Naive thymus-derived CD8-positive, alpha-beta T cell (primary cell): ENCODE data around the gene LNX1. TPM values are rescaled to one million over a fixed set of nuclear protein-coding genes. Genes with fewer than 3 reads are reported as not detected.
"Not testable (repeated sequence)": the region's sequence is repeated elsewhere in the genome, so short reads cannot be mapped to it uniquely, and the experiment has no call there.

Source experiments
- ATAC-seq, 2 donors: fragments of 150-1000 bp; cut with Tn5 transposase in 1 of 2; sonication (Bioruptor Pico), chemical (Tn5 transposase) in 1 of 2; 1 replicate in 1 of 2; 2 replicates in 1 of 2; pipeline ENCODE4 v1.10.0; 2021; ENCODE audit warnings: mild to moderate bottlenecking in 2 of 2, moderate library complexity in 2 of 2
- POLR2A ChIA-PET: fragments of 350-600 bp; sonication (Branson Sonifier 250); formaldehyde crosslinking; loops from one replicate; lab custom pipeline; 2021; ENCODE audit warnings: antibody characterized with exemption; lab: Charles Lee
- DNase-seq, 10 donors: peaks; one replicate each; pipeline versions ENCODE4 v3.0.0 to v3.0.0-alpha.2; 2020 to 2022
- H3K27ac Mint-ChIP-seq, 10 donors: one replicate each; pipeline ENCODE4 v1.8.0; 2020 to 2022; ENCODE audit warnings: mild to moderate bottlenecking in 10 of 10, mixed read lengths in 10 of 10, moderate library complexity in 4 of 10, inconsistent platforms in 1 of 10
- H3K27me3 Mint-ChIP-seq, 5 donors: one replicate each; pipeline ENCODE4 v1.8.0; 2021 to 2022; ENCODE audit warnings: mixed read lengths in 5 of 5
- H3K36me3 Mint-ChIP-seq, 3 donors: one replicate each; pipeline ENCODE4 v1.8.0; 2020 to 2022; ENCODE audit warnings: mixed read lengths in 3 of 3, mild to moderate bottlenecking in 2 of 3, inconsistent platforms in 1 of 3
- H3K4me1 Mint-ChIP-seq, 4 donors: one replicate each; pipeline ENCODE4 v1.8.0; 2021 to 2022; ENCODE audit warnings: mixed read lengths in 4 of 4
- H3K4me3 Mint-ChIP-seq, 10 donors: one replicate each; pipeline ENCODE4 v1.8.0; 2020 to 2022; ENCODE audit warnings: mild to moderate bottlenecking in 10 of 10, mixed read lengths in 10 of 10, moderate library complexity in 6 of 10, inconsistent platforms in 1 of 10
- H3K9me3 Mint-ChIP-seq, 9 donors: one replicate each; pipeline ENCODE4 v1.8.0; 2020 to 2022; ENCODE audit warnings: mixed read lengths in 9 of 9, mild to moderate bottlenecking in 3 of 9, inconsistent platforms in 1 of 9, moderate library complexity in 1 of 9
- polyA plus RNA-seq, 3 donors: library from polyadenylated mRNA; unstranded; fragments of 300-500 nt; fragmentation: Illumina TruSeq; gene quantifications; one replicate each; pipeline ENCODE4 v1.2.3, GENCODE V29; 2021
- total RNA-seq, 8 experiments: library from RNA in 2 of 8; stranded (reverse) in 2 of 8; gene quantifications; one replicate each; pipeline ENCODE4 v1.2.3 and lab custom pipeline; 2021 to 2026

The LNX1 gene
- total and polyA plus RNA-seq, 5 experiments from 2014 or later, result 0.32 to 0.52 (median 0.43) TPM; not detected in 2

DNA sequence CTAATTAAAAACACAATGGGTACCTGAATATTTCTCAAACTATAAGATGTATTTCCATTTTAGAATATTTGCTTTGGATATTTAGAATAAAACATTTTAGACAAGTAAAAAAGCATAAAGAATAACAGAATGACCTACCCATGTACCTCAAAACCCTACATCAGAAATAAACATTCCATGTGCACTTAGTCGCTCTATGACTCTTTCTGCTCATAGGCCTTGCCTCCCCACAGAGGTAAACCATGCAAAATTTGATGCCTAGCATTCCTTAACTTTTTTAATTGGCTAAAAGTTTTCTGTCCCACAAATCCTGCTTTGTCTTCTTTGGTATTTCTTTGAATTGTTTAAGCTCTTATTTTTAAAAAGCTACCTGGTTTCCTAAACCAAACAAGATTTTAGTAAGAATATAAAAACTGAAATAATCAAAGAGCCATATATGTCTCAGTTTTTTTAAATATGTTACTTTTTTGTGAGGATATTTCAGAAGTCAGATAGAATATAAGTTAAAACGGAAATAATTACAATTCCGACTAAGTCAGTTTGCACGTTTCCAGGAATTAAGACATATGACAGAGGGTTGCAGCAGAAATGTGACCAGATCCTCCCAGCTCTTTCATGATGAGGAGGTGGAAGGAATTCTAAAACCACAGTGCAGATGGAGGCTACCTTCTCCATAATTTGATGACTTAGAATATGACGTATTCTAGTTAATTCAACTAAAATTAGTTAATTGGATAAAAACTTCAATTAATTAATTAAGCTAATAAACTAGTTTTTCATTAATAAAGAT, 111.4 kb downstream of the LNX1 start:
- no peak overlapping the region for H3K4me3 Mint-ChIP-seq
- POLR2A ChIA-PET, result no interaction called here
- no peak overlapping the region for H3K27ac Mint-ChIP-seq
- DNase-seq, result no peak
- no peak for ATAC-seq
- H3K4me1 Mint-ChIP-seq, result no peaks in the 10 kb centered on the region
- peaks cover 0 to 2% (median 0%) of the 10 kb centered on the region in 9 donors for H3K9me3 Mint-ChIP-seq
- H3K27me3 Mint-ChIP-seq, result peaks cover 5 to 20% (median 11%) of the 10 kb centered on the region in 5 donors
- H3K36me3 Mint-ChIP-seq, result peaks cover 0 to 4% (median 0%) of the 10 kb centered on the region in 3 donors

DNA sequence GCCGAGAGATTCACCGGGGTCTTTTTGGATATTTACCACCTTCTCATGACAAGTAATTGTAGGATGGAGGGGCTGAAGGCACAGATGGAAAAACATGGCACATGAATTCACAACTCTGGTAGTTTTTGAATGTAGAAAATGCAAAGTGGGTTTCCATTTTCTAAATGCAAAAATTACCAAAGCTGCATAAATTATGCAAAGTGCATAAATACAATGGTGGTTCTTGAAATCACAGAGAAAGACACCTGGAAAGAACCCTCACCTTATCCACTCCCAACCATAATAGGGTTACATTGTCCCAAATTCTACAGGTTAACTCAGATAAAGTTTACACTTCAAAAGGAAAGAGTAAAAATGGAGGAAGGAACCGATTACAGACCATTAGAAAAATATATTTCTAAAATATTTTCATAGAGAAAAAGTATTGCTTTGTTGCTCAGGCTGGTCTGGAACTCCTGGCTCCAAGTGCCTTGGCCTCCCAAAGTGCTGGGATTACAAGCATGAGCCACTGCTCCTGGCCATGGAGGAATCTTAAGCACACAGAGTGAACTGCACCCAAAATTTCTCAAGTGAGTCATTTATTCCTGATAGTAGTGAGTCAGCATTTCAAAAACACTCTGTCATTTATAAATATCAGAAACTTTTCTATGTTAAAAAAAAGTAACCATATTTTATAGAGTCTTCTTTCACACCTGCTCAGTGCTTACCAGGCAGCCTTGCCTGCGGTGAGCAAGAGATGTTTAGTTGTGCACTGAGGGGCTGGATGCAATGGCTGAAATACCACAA, 112.4 kb downstream of the LNX1 start:
- Mint-ChIP-seq H3K4me1 (no peaks in the 10 kb centered on the region), H3K4me3 (no peak overlapping the region), H3K27me3 (peaks cover 5 to 11% (median 11%) of the 10 kb centered on the region in 5 donors), H3K9me3 (peaks cover 0 to 6% (median 0%) of the 10 kb centered on the region in 9 donors), H3K27ac (no peak overlapping the region), H3K36me3 (peaks cover 0 to 4% (median 0%) of the 10 kb centered on the region in 3 donors)
- POLR2A ChIA-PET, result no interaction called here
- ATAC-seq, result no peak
- DNase-seq, result no peak

DNA sequence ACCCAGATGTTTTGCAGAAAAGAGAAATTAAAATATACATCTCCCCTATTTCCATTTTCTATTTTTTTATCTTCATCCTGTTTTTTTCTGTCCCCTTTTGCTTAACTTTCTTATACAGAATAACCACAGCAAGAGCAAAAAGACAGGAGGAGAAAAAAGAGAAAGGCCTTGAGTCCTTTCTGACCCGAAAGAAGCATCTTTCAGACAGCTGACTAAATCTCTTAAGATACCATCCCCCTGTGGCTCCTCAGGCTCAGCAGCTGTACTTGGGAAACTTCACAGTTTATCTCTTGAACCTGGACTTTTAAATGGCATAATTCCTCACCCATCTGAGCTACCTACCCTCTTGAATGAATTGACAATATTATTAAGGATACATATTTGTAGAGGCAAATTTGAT, 113.7 kb downstream of the LNX1 start:
- no peak for DNase-seq
- Mint-ChIP-seq H3K27me3 (peaks cover 0 to 6% (median 4%) of the 10 kb centered on the region in 5 donors), H3K4me3 (no peak overlapping the region), H3K27ac (no peak overlapping the region), H3K4me1 (no peaks in the 10 kb centered on the region), H3K36me3 (peaks cover 0 to 10% (median 0%) of the 10 kb centered on the region in 3 donors), H3K9me3 (peaks cover 0 to 17% (median 7%) of the 10 kb centered on the region in 9 donors)
- no peak for ATAC-seq
- POLR2A ChIA-PET, result no interaction called here

- DNase-seq (no peak), ATAC-seq (no peak)
- Mint-ChIP-seq H3K27me3 (peaks cover 0 to 4% (median 3%) of the 10 kb centered on the region in 5 donors), H3K4me1 (no peaks in the 10 kb centered on the region), H3K9me3 (peaks cover 0 to 20% (median 10%) of the 10 kb centered on the region in 9 donors), H3K36me3 (peaks cover 0 to 13% (median 0%) of the 10 kb centered on the region in 3 donors), H3K4me3 (no peak overlapping the region), H3K27ac (no peak overlapping the region)
- POLR2A ChIA-PET, result no interaction called here
These were observed 114.2 kb downstream of the LNX1 start for GRCh38 chr4:53477038-53477565.

DNA sequence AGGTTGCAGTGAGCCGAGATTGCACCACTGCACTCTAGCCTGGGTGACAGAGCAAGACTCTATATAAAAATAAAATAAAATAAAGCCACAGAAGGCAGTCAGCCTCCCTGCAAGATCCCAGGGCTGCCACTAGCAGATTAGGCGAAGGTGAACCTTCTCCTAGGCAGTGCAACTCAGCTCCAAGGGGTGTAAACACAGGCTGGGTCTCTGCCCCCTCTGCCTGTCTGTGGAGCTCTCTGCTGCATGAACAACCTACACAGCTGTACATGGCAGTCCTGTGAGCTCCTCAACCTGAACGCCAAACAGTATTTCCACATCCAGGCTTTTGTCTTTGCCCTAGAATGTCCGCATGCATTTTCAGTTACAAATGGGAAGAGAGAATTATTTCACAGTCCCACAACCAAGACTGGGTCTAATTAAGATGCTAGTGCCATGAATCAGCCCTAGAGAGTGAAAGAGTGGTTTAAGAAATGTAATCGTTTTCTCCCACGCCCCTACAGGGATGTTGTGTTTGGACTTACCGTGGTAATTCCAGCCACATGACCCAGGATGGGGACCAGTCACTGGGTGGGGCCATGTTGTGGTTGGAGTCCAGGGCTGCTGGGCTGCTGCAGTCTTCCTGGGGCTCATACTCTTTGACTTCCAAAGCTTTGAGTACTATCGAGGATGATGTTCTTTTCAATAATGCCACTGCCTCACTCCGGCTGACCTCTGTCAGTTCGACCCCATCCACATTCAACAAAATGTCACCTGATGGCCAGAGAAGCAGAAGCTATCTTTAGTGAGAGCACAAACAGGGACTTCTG, 114.9 kb downstream of the LNX1 start:
- H3K4me3 Mint-ChIP-seq, result no peak overlapping the region
- ATAC-seq (no peak), DNase-seq (no peak)
- H3K4me1 Mint-ChIP-seq, result no peaks in the 10 kb centered on the region
- peaks cover 0 to 13% (median under 1%) of the 10 kb centered on the region in 3 donors for H3K36me3 Mint-ChIP-seq
- H3K27ac Mint-ChIP-seq, result no peak overlapping the region
- POLR2A ChIA-PET, result no interaction called here
- H3K9me3 Mint-ChIP-seq, result peaks cover 0 to 21% (median 10%) of the 10 kb centered on the region in 9 donors
- H3K27me3 Mint-ChIP-seq, result no peaks in the 10 kb centered on the region

DNA sequence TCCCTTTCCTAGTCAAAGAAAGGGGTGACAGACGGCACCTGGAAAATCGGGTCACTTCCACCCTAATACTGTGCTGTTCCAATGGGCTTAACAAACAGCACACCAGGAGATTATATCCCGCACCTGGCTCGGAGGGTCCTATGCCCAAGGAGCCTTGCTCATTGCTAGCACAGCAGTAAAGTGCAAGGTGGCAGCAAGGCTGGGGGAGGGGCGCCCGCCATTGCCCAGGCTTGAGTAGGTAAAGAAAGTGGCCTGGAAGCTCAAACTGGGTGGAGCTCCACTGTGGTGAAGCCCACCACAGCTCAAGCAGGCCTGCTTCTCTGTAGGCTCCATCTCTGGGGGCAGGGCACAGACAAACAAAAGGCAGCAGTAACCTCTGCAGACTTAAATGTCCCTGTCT, 124.7 kb downstream of the LNX1 start:
- ATAC-seq, DNase-seq, POLR2A ChIA-PET, H3K4me3 Mint-ChIP-seq, H3K27me3 Mint-ChIP-seq, H3K4me1 Mint-ChIP-seq, H3K27ac Mint-ChIP-seq: not testable (repeated sequence)
- Mint-ChIP-seq H3K9me3 (peaks cover 0 to 43% (median 10%) of the 10 kb centered on the region in 9 donors), H3K36me3 (peaks cover 13 to 17% (median 15%) of the 10 kb centered on the region in 3 donors)

DNA sequence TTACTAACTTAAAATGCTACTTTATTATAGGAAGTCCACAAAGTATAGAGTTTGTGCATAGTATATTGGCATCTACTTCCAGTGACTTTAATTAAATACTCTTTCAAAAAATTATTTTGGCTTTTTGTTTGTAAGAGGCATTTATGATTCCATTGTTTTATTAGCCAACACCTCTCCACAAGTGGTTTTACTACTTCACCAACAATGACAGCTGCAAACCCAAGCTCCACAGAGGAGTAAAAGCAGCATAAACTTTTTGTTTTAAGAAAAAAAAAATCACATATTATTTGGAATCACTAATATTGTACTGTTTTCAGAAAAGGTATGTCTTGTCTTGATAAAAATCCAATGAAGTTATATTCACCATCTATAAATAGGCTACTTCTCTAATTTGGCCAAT, 125.4 kb downstream of the LNX1 start:
- POLR2A ChIA-PET, result no interaction called here
- H3K4me3 Mint-ChIP-seq, result no peak overlapping the region
- H3K9me3 Mint-ChIP-seq, result peaks cover 0 to 38% (median 10%) of the 10 kb centered on the region in 9 donors
- peaks cover 16 to 20% (median 17%) of the 10 kb centered on the region in 3 donors for H3K36me3 Mint-ChIP-seq
- H3K27me3 Mint-ChIP-seq, result peaks cover 0 to 6% (median 0%) of the 10 kb centered on the region in 5 donors
- H3K27ac Mint-ChIP-seq, result no peak overlapping the region
- no peak for DNase-seq
- no peaks in the 10 kb centered on the region for H3K4me1 Mint-ChIP-seq
- no peak for ATAC-seq

DNA sequence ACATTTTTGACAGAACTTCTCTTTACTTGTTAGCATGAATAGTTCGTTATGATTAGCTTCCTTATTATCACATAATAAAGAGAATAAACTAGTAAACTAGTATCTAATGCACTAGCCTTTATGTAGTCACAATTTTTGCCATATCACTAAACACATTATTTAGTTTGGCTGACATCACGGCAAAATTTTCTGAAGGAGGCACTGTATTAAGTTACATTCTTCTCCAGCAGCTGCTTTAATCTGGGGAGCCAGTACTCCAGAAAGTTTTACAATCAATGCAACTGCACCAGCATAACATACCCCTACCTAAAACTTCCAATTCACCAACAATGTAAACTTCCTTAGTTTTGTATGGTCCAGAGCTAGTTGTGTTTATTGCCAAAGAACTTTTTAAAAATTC, 126.0 kb downstream of the LNX1 start:
- peaks cover 0 to 33% (median 10%) of the 10 kb centered on the region in 9 donors for H3K9me3 Mint-ChIP-seq
- H3K27ac Mint-ChIP-seq, result no peak overlapping the region
- H3K27me3 Mint-ChIP-seq, result peaks cover 0 to 6% (median 0%) of the 10 kb centered on the region in 5 donors
- DNase-seq, result no peak
- H3K36me3 Mint-ChIP-seq, result peaks cover 17 to 25% (median 17%) of the 10 kb centered on the region in 3 donors
- POLR2A ChIA-PET, result no interaction called here
- no peak for ATAC-seq
- H3K4me3 Mint-ChIP-seq, result no peak overlapping the region
- no peaks in the 10 kb centered on the region for H3K4me1 Mint-ChIP-seq

GRCh38 chr4:53463340-53463739, 127.9 kb downstream of the LNX1 start:
- POLR2A ChIA-PET, result no interaction called here
- no peak overlapping the region for H3K4me3 Mint-ChIP-seq
- peaks cover 0 to 6% (median 0%) of the 10 kb centered on the region in 5 donors for H3K27me3 Mint-ChIP-seq
- peaks cover 0 to 22% (median 10%) of the 10 kb centered on the region in 9 donors for H3K9me3 Mint-ChIP-seq
- ATAC-seq, result no peak
- peaks cover 21 to 43% (median 29%) of the 10 kb centered on the region in 3 donors for H3K36me3 Mint-ChIP-seq
- no peak overlapping the region for H3K27ac Mint-ChIP-seq
- no peak for DNase-seq
- H3K4me1 Mint-ChIP-seq, result peaks cover 0 to 2% (median 0%) of the 10 kb centered on the region in 4 donors

DNA sequence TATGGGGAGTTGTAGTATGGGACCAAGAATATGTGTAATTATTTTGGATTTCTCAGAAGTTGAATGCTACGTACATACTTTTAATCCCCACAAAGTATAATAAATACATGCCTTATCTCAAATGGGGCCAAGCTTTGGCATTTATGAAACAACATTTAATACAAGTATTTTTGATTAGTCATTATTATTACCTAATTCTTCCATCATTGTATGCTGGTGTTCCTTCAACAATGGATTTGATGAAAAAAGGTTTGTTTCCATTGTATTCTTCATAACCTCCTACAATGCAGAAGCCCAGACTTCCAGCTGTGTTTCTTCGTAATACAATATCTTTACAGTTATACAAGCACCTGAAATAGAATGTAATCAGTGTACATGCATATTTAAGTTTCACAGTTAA, 130.0 kb downstream of the LNX1 start:
- ATAC-seq, result no peak

DNA sequence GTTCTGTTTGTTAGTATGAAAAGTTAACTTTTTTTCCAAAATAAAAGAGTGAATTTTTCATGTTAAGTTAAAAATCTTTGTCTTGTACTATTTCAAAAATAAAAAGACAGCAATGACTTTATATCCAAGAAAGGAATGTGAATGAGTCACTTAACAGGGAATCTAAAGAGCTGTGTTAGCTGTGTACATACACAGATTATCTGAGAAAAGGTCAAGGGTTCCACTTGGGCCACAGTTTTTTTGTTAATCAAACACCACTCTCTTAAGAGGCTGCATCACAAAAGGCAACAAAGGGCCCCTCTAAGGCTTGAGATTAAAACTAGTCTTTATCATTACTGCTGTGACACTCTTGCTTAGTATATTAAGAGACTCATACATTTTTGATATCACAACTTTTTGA, 131.7 kb downstream of the LNX1 start:
- DNase-seq, result no peak

More for the DNA sequence above, 130.0 kb downstream of the LNX1 start:
- peaks cover 0 to 2% (median 0%) of the 10 kb centered on the region in 4 donors for H3K4me1 Mint-ChIP-seq
- peaks cover 13 to 60% (median 34%) of the 10 kb centered on the region in 3 donors for H3K36me3 Mint-ChIP-seq
- POLR2A ChIA-PET, result no interaction called here
- no peak for DNase-seq
- H3K27me3 Mint-ChIP-seq, result no peaks in the 10 kb centered on the region
- no peak overlapping the region for H3K4me3 Mint-ChIP-seq
- peaks cover 0 to 4% (median 0%) of the 10 kb centered on the region in 9 donors for H3K9me3 Mint-ChIP-seq
- H3K27ac Mint-ChIP-seq, result no peak overlapping the region

GRCh38 chr4:53456178-53456577, 135.1 kb downstream of the LNX1 start:
- Mint-ChIP-seq H3K4me3 (no peak overlapping the region), H3K36me3 (peaks cover 9 to 93% (median 39%) of the 10 kb centered on the region in 3 donors), H3K4me1 (peaks cover 0 to 6% (median 3%) of the 10 kb centered on the region in 4 donors), H3K27me3 (no peaks in the 10 kb centered on the region), H3K9me3 (no peaks in the 10 kb centered on the region), H3K27ac (peak overlapping the region in 1 of 10 donors; percentile 74)
- no peak for ATAC-seq
- no peak for DNase-seq
- POLR2A ChIA-PET, result no interaction called here

More for the DNA sequence above, 131.7 kb downstream of the LNX1 start:
- H3K9me3 Mint-ChIP-seq, result no peaks in the 10 kb centered on the region
- H3K36me3 Mint-ChIP-seq, result peaks cover 13 to 77% (median 46%) of the 10 kb centered on the region in 3 donors
- ATAC-seq, result no peak
- H3K4me3 Mint-ChIP-seq, result no peak overlapping the region
- POLR2A ChIA-PET, result no interaction called here
- H3K4me1 Mint-ChIP-seq, result peaks cover 0 to 6% (median 2%) of the 10 kb centered on the region in 4 donors
- H3K27me3 Mint-ChIP-seq, result no peaks in the 10 kb centered on the region
- no peak overlapping the region for H3K27ac Mint-ChIP-seq
